Bronchial epithelial cell (primary cell): ENCODE measurements around the gene TFCP2L1. TPM values are rescaled to one million over a fixed set of nuclear protein-coding genes. Genes with fewer than 3 reads are reported as not detected.

ENCODE experiments used
- DNase-seq: peaks from one replicate; pipeline ENCODE4 v3.0.0-alpha.2; 2010; ENCODE audit warnings: low read depth
- FAIRE-seq: peaks from 2 replicates; lab custom pipeline; 2011; peaks lifted over from hg19 to GRCh38; lab: Jason Lieb, UNC
- H3K27me3 ChIP-seq: 2 replicates; pipeline ENCODE4 v1.5.1; 2011; ENCODE audit warnings: low read length; ENCODE audit not compliant: control insufficient read depth, insufficient read depth
- H3K36me3 ChIP-seq: 2 replicates; pipeline ENCODE4 v1.5.1; 2011; ENCODE audit warnings: low read length; ENCODE audit not compliant: control insufficient read depth, insufficient read depth
- H3K4me3 ChIP-seq: 2 replicates; pipeline ENCODE4 v1.5.1; 2011; ENCODE audit warnings: mild to moderate bottlenecking, low read depth, low read length, control low read depth
- total RNA-seq: library from RNA; depleted of rRNA; stranded (reverse); fragments of >200 nt; gene quantifications from 2 replicates; pipeline ENCODE4 v1.2.1, GENCODE V29; 2014
- TF ChIP-seq, protein P1 (sequence below): IDR thresholded peaks from 2 replicates; pipeline ENCODE4 v1.5.1; 2011; ENCODE audit warnings: mild to moderate bottlenecking, moderate library complexity, low read length, control low read depth, inconsistent platforms; ENCODE audit not compliant: insufficient read depth, severe bottlenecking

TFCP2L1 gene
- total RNA-seq, 1 donor from 2014 or later: 5.5 TPM

DNA sequence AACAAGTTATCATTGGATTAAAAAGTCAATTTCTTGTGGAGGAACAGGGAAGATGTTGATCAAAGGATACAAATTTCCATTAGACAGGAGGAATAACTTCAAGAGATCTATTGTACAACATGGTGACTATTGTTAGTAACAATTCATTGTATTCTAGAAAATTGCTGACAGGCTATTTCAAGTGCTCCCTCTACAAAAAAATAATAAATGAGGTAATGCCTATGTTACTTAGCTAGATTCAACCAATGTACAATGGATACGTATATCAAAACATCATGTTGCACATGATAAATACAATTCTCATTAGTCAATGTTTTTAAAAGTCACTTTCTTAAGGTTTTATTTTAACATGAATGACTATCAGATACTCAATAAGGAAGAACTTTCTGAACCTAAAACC lies 33.5 kb downstream of the TFCP2L1 start:
- FAIRE-seq: no peak
- TF ChIP-seq, protein P1, sequence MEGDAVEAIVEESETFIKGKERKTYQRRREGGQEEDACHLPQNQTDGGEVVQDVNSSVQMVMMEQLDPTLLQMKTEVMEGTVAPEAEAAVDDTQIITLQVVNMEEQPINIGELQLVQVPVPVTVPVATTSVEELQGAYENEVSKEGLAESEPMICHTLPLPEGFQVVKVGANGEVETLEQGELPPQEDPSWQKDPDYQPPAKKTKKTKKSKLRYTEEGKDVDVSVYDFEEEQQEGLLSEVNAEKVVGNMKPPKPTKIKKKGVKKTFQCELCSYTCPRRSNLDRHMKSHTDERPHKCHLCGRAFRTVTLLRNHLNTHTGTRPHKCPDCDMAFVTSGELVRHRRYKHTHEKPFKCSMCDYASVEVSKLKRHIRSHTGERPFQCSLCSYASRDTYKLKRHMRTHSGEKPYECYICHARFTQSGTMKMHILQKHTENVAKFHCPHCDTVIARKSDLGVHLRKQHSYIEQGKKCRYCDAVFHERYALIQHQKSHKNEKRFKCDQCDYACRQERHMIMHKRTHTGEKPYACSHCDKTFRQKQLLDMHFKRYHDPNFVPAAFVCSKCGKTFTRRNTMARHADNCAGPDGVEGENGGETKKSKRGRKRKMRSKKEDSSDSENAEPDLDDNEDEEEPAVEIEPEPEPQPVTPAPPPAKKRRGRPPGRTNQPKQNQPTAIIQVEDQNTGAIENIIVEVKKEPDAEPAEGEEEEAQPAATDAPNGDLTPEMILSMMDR: no peak
- Histone ChIP-seq H3K4me3 (no peak overlapping the region), H3K36me3 (peaks cover 5% of the 10 kb centered on the region), H3K27me3 (no peaks in the 10 kb centered on the region)
- no peak for DNase-seq

- H3K36me3 ChIP-seq: peaks cover 11% of the 10 kb centered on the region
- DNase-seq (no peak), FAIRE-seq (no peak)
- H3K4me3 ChIP-seq: no peak overlapping the region
- TF ChIP-seq, protein P1: no peak
- no peaks in the 10 kb centered on the region for H3K27me3 ChIP-seq
Observed at GRCh38 chr2:121248766-121249343, 36.1 kb downstream of the TFCP2L1 start.

DNA sequence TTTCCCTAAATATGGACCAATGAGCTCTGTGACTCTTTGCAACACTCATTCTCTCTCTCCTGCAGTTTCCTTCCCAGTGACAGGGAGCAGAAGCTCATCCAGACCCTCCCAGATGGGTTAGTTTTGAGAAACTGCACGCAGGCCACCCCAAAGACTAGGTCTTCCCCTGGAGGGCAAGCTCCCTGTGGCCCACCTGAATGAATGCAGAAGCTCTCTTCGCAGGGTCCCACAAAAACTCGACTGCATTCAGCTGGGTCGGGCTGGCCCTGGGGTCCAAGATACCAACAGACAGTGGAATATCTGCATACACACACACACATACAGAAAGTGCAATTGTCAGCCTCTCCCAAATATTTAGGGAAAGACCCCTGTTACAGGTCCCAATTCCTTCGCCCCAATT lies 37.0 kb downstream of the TFCP2L1 start:
- TF ChIP-seq, protein P1: no peak
- FAIRE-seq: no peak
- no peak for DNase-seq
- no peak overlapping the region for H3K4me3 ChIP-seq
- H3K27me3 ChIP-seq: no peaks in the 10 kb centered on the region
- H3K36me3 ChIP-seq: peaks cover 11% of the 10 kb centered on the region

- Histone ChIP-seq H3K27me3 (no peaks in the 10 kb centered on the region), H3K36me3 (peaks cover 11% of the 10 kb centered on the region), H3K4me3 (no peak overlapping the region)
- no peak for DNase-seq
- TF ChIP-seq, protein P1: no peak
- no peak for FAIRE-seq
Observed at GRCh38 chr2:121247534-121247933, 37.5 kb downstream of the TFCP2L1 start.

DNA sequence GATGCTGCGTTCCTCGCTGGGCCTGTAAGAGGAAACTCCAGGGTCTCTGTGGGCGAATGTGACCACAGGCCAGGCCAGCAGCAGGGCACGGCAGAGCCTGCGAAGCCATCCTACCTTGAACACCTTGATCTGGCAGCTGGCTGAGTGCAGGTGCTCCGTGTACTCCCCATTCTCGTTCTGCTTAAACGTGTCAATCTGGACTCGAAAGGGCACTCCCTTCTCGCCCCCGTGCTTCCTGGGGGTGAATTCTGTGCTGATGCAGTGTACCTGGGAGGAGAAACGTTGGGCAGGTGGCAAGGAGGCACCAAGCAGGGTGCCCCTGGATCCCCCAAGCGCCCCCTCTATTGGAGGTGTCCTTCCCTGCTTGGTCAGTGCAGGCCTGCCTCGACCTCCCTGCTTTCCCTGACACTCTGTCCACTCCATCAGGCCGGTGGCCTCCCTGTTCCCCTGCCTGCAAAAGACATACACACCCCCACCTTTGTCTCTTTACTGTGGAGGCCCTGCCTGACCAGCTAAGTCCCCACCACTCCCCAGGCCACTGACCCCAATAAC lies 38.2 kb downstream of the TFCP2L1 start:
- DNase-seq (no peak), FAIRE-seq (no peak)
- H3K36me3 ChIP-seq: peaks cover 14% of the 10 kb centered on the region
- TF ChIP-seq, protein P1: no peak
- H3K27me3 ChIP-seq: no peaks in the 10 kb centered on the region
- no peak overlapping the region for H3K4me3 ChIP-seq

- Histone ChIP-seq H3K36me3 (peaks cover 15% of the 10 kb centered on the region), H3K27me3 (no peaks in the 10 kb centered on the region), H3K4me3 (no peak overlapping the region)
- TF ChIP-seq, protein P1: no peak
- FAIRE-seq: peak; percentile 58
- DNase-seq: no peak
Observed at GRCh38 chr2:121245913-121246312, 39.1 kb downstream of the TFCP2L1 start.
